GM19463 (cell line): ENCODE results near the gene SNTB2.
"Not testable (repeated sequence)": the region's sequence is repeated elsewhere in the genome, so short reads cannot be mapped to it uniquely, and the experiment has no call there.

ENCODE experiments used
- ATAC-seq: cut with Tn5 transposase; IDR thresholded peaks from one replicate; pipeline ENCODE4 v1.9.1; 2021; ENCODE audit warnings: mild to moderate bottlenecking, moderate library complexity; ENCODE audit not compliant: unreplicated experiment

SNTB2 gene

DNA sequence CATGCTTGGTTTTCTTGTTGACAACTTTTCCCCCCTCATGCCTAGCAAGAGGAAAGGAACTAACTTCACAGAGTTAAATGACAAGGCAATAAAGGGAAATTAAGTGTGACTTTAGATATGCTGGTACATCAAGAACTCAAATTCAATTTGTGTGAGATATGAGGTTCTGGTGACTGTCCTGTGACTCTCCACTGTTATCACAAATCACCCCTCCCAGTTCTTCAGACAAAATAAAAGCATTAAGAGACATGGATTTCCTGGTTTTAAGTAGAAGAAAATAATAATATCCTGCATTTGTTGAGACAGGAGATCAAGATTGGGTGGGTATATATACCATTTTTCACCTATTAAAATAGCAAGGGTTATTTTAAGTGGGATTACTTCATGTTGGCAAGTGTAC is 46.2 kb downstream of the SNTB2 start:
- ATAC-seq, result no peak

DNA sequence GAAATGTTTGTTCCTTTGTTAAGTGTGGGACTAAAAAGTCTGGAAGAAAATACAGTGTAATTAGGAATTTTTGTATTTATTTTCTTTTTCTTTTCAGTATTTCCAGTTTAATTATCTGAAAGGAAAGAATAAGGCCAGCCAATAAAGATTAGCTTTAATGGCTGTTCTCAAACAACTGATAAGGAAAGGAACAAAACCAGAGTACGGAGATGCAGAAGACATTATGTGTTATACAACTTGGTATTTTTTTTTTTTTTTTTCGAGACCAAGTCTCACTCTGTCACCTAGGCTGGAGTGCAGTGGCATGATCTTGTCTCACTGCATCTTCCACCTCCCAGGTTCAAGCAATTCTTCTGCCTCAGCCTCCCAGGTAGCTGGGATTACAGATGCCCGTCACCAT is 47.5 kb downstream of the SNTB2 start:
- ATAC-seq, result no peak

DNA sequence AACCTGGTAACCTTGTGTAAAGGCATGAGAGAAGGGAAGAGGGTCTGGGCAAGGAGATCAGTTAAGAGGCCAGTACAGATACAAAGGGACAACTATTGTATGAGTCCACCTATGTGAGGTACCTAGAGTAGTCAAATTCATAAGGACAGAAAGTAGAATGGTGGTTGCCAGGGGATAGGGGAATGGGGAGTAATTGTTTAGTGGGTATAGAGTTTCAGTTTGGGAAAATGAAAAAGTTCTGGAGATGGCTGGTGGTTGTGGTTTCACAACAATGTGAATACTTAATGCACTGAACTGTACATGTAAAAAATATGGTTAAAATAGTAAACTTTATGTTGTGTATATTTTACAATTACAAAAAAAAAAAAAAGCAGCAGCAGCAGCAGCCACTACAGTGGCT is 49.4 kb downstream of the SNTB2 start:
- ATAC-seq, result no peak

DNA sequence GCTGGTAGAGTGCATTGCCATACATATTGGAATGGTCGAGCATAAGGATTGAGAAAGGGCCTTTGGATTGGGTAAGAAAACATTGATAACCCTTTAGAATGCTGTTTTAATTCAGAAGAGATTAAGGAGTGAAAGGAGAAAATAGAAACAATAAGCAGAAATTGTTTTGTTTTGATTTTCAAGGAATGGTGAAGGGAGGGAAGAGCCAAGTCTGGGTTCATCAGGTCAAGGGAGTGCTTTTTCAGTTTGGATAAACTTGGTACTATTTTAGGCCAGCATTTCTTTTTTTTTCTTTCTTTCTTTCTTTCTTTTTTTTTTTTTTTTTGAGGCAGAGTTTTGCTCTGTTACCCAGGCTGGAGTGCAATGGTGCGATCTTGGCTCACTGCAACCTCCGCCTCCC is 50.3 kb downstream of the SNTB2 start:
- ATAC-seq, result no peak

DNA sequence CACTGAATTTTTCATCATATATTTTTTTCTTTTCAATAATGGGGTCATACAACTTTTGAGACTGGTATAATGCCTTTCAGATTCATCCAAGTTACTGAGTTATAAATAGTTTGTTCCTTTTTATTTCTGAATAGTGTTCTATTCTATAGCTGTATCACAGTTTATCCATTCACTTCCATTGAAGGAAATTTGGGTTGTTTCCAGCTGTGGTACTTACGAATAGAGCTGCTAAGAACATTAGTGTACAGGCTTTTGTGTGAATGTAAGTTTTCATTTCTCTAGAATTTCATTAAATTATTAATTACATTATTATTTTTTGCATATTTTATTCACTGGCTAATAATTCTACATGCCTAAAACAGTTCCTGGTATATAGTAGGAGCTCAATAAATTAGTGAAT is 52.9 kb downstream of the SNTB2 start:
- no peak for ATAC-seq

DNA sequence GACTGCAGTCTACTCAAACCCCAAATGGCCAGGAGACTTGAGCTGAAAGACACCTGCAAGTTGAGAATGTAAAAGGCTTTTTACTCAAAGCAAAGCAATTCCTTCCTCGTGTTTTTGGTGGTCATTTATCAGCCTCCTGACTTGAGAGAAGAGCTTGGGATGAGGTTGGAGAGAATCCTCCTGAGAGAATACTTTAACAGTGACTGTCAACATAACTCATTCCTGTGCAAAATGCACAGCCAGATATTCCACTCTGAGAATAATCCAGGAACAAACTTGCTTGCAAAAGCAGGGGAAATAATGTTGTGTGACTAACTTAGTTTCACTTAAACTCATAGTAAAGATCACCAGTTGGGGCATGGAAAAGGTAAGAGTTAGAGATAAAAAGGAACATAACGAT is 53.4 kb downstream of the SNTB2 start:
- no peak for ATAC-seq

DNA sequence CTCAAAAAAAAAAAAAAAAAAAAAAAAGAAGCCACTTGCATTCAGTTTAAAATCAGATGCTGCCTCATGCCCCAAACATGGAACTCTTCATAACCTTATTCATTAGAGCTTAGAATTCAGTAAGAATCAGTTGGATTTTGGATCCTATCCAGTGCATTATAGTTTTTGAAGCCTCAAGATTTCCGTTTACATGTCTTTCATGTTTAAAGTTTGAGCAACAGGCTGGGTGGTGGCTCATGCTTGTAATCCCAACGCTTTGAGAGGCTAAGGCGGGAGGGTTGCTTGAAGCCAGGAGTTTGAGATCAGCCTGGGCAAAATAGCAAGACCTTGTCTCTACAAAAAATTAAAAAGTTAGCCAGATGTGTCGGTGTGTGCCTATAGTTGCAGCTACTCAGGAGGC is 55.0 kb downstream of the SNTB2 start:
- ATAC-seq, result no peak

DNA sequence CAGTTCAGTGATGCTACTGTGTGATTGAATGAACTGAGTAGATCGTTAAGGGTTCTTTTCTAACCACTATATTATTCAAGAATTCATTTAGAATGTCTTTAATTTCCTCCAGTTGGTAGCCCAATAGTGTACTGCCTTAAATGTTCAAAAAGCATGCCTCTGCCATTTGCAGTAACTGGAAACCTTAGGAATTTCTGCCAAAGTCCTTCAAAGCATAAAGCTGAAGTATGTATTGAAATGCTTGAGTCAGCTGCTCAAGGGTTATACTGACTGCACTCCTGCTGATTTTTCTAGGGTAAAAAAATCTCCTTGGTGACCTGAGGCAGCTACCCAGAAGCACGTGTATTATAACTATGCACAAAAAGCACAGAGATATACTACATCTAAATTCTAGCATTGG is 56.5 kb downstream of the SNTB2 start:
- ATAC-seq, result no peak

DNA sequence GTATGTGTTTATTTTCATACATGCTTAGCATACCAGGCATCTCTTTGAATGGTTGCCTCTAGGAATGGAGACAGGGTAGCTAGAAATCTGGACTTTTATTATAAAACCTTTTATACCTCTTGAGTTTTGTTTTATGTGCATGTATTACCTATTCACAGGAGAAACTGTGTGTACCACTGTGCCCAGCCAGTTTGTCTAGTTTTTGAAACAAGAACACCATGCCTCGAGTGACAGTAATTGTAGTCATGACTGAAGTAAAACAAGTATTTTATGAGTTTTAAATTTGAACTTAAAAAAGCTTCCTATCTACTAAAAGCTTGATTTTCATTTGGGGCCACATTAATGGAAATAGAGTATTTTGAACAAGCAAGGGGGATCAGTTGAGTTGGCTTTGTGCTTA is 57.4 kb downstream of the SNTB2 start:
- no peak for ATAC-seq

DNA sequence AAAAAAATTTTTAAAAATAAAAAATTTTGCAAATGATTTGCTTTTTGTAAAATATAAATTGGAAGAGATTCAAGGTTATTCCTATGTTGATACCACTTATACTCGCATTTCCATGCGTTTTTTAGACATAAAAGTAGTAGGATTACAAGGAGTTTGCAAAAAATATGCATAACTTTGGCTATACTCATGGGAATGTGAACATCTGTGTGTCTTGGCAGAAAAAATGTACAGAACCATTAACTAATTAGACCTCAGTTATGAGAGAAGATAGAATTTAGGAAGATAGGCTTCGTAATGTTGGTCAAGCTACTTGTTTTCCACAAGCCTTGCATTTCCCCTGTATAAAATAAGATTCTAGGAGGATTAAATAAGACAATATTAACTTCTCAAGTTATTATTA is 63.1 kb downstream of the SNTB2 start:
- ATAC-seq, result no peak

DNA sequence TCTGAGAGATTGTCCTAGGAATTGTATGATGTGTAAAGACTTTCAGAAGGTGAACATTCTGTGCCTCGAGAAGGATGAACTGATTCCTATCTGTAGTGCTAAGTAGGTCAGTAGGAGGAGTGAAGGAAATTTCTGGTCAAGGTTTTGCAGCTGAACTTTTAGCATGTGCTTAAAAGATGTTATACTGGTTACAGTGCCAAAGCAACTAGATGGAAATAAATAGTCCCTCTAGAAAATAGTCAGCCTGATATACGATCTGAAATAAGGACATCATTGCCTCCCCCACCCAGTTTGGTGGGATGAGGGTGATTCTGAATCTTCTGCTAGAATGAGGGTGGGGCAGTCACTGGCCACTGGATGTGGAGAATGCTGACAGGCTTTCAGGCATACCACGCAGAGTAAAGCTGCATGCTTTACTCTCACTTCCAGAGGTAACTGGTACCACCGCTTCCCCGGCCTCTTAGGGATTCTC is 66.9 kb downstream of the SNTB2 start:
- no peak for ATAC-seq

DNA sequence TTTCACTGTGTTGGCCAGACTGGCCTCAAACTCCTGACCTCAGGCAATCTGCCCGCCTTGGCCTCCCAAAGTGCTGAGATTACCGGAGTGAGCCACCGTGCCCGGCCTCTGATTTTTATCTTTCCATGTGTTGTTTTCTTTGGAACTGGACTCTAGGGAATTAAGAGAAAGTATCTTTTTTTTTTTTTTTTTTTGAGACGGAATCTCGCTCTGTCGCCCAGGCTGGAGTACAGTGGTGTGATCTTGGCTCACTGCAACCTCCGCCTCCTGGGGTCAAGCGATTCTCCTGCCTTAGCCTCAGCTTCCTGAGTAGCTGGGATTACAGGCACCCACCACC is 72.4 kb downstream of the SNTB2 start:
- ATAC-seq, result not testable (repeated sequence)

DNA sequence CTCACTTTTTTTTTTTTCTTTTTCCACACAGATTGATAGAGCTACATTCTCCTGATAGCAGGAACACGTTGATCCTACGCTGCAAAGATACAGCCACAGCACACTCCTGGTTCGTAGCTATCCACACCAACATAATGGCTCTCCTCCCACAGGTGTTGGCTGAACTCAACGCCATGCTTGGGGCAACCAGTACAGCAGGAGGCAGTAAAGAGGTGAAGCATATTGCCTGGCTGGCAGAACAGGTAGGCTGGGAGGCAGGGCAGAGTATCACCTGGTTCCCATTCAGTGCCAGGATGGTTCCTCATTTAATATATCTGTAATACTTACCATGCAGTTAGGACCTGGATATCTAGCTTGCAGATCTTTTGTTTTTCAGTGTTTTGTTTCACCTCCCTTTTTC is 73.1 kb downstream of the SNTB2 start:
- ATAC-seq, result no peak

DNA sequence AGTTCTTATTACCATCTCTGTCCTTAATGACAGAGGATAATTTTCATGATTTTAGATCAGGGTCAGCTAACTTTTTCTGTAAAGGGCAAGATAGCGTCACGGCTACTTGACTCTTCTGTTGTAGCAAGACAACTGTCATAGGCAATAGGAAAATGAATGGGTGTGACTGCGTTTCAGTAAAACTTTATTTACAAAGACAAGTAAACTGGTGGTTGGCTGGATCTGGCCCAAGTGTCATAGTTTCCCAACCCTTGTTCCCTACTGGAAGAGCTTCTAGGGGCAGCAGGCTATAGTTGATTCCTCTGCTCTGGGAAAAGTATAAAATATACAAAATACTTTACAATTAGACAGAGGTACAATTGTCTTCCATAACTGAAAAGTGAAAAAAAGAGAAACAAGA is 73.5 kb downstream of the SNTB2 start:
- ATAC-seq, result no peak

DNA sequence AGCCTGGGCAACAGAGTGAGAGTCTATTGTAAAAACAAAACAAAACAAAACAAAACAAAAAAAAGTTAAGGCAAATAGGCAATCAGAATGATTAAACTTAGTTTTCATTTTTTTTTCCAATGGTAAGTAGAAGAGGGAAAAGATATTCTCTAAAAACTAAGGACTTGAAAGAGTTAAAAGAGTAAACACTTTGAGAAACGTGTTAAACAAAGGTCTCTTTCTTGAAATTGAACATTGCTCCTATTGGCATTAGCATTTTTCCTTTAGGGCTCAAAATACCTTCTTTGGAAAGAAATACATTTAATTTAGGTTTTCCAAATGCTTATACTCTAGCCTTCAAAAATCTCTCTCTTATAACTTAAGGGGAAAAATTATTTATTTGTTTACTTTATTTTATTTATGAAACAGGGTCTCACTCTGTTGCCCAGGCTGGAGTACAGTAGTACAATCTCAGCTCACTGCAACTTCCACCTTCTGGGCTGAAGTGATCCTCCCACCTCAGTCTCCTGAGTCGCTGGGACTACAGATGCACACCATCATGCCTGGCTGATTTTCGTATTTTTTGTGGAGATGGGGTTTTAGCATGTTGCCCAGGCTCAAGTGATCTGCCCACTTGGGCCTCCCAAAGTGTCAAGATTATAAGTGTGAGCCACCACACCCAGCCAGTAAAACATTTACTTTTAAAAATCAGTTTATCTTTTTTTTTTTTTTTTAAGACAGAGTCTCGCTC is 79.5 kb downstream of the SNTB2 start:
- no peak for ATAC-seq

DNA sequence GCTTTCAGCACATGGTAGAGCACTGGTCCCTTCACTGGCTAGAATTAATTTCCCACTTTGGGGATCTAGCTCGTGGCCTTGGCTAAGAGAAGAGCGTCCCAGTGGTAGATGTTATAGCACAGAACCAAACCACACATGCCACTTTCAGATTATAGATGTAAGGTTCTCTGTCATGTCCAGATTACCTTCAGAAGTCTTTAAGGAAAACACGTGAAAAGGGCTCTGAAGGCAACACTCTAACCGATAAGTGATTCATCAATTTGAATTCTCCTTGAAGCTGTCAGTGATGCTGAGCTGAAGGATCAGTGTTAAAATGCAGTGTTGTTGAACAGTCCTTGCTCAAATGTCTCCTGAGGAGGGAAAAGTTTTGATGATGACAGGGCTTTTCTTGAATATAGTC is 80.7 kb downstream of the SNTB2 start:
- ATAC-seq, result no peak

DNA sequence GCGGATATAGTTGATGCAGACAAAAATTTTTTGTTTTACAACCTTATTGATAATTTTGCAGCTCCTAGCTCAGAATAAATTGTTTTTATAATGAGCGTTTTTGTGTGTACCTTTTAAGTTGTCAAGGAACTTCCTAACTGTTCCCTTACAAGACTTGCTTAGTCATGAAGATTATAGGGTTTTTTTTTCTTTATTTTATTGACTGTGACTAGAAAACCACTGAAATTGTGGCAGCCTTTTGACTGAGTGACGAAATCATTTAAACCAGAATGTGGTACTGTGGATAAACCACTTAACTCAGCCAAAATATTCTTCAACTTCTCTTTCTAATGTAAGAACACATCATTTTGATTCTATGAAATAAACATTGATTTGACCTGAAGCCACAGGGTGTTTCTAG is 83.4 kb downstream of the SNTB2 start:
- ATAC-seq, result no peak

DNA sequence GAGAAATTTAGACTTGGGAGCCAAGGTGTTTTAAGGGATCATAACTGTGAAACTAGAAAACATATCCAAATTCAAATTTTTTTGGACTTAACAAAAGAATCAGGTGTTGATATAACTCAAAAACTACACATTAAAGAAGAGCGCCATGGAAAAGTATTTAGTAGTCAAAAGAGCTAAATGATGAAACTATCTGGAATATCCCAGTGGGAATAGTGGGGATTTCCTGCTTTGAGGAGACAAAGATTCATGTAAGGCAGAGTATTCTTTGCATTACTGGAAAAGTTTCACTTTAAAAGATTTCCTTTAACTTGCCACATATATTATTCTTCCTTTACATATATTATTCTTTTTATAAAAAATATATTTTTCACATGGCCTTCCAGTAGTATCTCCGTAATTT is 83.9 kb downstream of the SNTB2 start:
- no peak for ATAC-seq

DNA sequence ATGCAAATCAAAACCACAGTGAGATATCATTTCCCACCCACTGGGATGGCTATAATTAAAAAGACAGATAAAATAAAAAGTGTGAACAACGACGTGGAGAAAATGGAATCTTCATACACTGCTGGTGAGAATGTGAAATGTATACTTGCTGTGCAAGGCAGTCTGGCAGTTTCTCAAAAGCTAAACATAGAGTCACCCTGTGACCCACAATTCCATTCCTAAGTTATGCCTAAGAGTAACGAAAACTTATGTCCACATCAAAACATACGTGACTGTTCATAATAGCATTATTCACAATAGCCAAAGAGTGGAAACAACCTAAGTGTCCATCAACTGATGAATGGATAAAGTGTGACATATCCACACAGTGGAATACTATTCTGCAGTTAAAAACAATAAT is 86.0 kb downstream of the SNTB2 start:
- no peak for ATAC-seq

DNA sequence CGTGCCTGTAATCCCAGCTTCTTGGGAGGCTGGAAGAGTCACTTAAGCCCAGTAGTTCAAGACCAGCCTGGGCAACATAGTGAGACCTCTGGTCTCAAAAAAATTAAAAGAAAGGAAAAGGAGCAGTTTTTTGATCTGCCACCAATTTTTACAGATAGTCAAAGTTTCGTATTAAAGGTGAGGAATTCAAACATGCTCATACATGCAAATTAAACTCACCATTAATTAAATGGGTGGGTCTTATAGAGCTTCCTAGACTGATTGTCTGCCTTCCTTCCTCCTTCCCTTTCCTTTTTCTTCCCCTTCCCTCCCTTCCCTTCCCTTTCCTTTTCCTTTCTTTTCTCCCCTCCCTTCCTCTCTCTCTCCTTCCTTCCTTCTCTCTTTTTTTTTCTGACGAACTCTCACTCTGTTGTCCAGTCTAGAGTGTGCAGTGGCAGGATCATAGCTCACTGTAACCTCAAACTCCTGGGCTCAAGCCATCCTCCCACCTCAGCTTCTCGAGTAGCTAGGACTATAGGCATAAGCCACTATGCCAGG is 87.8 kb downstream of the SNTB2 start:
- ATAC-seq, result no peak

DNA sequence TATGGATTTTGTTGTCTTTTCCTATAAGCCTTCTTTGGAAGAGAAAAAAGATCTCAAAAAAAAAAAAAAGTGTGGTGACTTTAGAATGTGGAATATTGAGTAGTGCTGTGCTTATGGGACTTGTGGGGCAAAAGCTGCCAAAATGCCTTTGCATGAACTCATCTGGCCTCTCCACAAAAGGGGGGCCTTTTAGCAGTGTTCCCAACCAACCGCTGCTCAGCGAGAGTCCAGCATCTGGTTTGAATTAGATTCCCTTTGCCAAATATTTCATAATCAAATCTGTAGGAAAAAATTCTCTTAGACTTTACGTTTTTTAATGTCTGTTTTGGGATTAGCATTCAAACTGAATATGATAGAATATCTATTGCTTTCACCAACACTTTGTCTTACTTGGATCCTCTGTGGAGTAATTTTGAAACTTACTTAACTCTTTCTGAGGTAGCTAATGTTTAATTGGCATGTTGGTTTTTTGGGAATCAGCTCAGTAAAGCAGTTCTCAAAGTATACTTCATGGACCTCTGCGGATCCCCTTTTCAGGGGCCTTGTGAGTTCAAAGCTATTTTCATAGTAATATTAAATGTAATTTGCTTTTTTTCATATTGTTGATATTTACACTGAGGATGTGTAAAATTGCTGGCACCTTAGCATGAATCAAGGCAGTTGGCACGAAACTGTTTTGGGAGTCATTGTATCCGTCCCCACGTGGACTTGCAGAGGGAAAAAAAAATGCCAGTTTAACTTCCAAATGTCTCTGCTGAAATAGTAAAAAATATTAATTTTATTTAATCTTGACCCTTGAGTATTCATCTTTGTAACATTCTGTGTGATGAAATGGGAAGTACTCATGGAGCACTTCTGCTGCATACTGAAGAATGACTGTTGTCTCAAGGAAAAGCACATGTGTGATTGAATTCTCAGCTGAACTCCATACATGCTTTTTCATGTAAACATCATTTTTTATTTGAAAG is 89.5 kb downstream of the SNTB2 start:
- no peak for ATAC-seq

DNA sequence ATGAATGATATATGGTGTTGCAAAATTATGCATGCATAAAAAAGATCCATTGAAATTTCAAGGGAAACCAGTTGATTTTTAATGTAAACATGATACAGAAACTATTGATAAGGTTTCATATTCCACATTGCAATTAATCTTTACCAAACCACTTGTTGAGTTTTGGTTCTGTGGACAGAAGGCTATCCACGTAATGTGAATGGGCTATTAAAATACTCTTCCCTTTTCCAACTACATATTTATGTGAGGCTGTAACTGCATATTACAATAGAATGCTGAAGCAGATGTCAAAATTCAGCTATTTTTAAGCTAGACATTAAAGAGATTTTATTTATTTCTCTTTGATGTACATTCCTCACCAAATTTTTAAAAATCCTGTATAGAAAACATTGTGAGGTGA is 90.4 kb downstream of the SNTB2 start:
- no peak for ATAC-seq
